G401 (cell line): Measurements from ENCODE around the gene RASGRP4. TPM values are rescaled to one million over a fixed set of nuclear protein-coding genes. Genes with fewer than 3 reads are reported as not detected.
A peak's percentile ranks its signal among the peaks of the same experiment; 100 is the strongest.
"Not testable (repeated sequence)": the region's sequence is repeated elsewhere in the genome, so short reads cannot be mapped to it uniquely, and the experiment has no call there.

Experiments used
- DNase-seq: peaks from one replicate; pipeline ENCODE4 v3.0.0-alpha.2; 2015; ENCODE audit warnings: low spot score
- in situ Hi-C: cut with HindIII; loops from 2 replicates; pipeline ENCODE4 v1.10.0; 2016; ENCODE audit warnings: low sequenced_read_pairs, mixed read lengths
- total RNA-seq: library from RNA; depleted of rRNA; stranded (reverse); fragments of >200 nt; shearing (Covaris generic); gene quantifications from 2 replicates; pipeline ENCODE4 v1.2.3, GENCODE V29; 2014

Gene RASGRP4
- total RNA-seq, 1 experiment from 2014 or later, result not detected

DNA sequence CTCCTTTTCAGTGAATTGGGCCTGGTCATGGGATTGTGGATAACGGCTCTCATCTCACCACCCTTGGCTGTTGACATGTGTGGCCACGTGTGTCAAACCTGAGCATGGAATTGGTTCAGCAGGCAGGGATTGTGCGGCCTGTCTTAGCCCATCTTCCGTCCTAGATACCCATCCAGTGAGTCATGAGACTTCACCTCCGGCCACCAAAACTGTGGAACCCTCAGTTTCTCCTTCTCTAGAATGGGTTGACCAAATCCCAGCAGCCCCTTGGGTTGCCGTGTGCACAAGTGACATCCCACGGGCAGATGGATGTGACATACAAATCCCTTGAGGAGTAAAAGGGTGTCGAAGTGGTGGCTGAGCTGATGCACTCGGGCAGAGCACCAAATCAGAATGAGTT, 44.9 kb downstream of the RASGRP4 start:
- in situ Hi-C loops, result no loop called here
- DNase-seq, result no peak

DNA sequence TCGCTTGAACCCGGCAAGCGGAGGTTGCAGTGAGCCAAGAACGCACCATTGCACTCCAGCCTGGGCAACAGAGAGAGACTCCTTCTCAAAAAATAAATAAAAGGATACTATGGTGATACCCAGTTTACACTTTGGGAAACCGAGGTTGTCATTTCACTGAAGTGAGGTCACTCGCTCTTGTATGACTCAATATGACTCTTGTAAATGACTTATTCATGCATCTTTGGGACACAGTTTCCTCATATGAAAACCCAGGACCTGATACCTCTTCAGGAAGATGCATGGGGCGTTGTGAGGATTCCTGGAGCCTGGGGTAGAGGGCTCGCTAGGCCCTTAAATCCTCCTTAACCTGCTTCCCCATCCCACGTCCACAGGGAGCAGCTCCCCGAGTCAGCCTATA, 47.2 kb downstream of the RASGRP4 start:
- no peak for DNase-seq
- in situ Hi-C loops, result no loop called here

DNA sequence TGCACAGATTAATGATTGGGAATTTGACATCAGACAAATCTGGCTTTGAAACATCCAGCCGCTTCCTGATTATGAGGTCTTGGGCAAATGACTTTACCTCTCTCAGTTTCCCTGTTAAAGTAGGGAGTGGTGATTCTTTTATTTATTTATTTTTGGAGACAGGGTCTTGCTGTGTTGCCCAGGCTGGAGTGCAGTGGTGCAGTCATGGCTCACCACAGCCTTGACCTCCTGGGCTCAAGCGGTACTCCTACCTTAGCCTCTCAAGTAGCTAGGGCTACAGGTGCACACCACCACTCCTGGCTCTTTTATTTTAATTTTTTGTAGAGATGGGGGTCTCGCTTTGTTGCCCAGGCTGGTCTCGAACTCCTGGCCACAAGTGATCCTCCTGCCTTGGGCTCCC, 49.0 kb downstream of the RASGRP4 start:
- no peak for DNase-seq
- in situ Hi-C loops, result no loop called here

- no peak for DNase-seq
- in situ Hi-C loops, result no loop called here
Observed at GRCh38 chr19:38376576-38376975, 49.4 kb downstream of the RASGRP4 start.

- no peak for DNase-seq
- in situ Hi-C loops, result no loop called here
Observed at GRCh38 chr19:38375748-38376147, 50.3 kb downstream of the RASGRP4 start.

GRCh38 chr19:38375098-38375493, 50.9 kb downstream of the RASGRP4 start:
- in situ Hi-C loops, result no loop called here
- no peak for DNase-seq

DNA sequence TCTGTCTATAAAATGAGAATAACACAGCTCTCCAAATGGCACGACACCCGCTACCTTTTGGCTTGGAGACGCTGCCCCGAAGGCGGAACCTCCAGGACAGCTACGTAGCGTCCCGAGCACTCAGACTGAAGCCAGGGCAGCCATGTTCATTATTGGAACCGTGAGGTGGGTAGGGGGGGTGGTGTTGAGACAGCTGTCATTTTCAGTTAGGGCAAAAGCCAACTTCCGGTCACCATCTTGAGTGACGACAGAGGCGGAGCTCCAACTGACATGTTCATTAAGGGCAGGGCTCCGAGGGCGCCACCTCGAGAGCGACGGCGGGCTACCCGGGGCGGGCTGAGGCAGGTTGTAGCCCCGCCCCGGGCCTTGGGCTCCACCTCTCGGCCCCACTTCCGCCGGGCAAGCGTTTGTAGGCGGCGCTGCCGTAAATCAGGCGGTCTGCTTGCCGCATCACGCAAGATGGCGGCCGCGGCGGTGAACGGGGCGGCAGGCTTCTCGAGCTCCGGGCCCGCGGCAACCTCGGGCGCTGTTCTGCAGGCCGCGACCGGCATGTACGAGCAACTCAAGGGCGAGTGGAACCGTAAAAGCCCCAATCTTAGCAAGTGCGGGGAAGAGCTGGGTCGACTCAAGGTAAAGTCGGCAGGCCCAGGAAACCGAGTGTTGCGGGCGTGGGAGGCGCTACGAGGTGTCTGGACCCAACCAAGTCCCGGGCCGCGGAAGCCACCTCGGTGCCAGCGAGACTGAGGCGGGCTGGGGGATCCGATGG, 51.5 kb downstream of the RASGRP4 start, which contains the start of gene PSMD8:
Gene PSMD8 (plus strand): TSS at position 240 of the 766 bp plus-strand sequence. CDS start 31 bp downstream, at position 271.
- in situ Hi-C loops, result no loop called here
- peak; percentile 100 for DNase-seq

DNA sequence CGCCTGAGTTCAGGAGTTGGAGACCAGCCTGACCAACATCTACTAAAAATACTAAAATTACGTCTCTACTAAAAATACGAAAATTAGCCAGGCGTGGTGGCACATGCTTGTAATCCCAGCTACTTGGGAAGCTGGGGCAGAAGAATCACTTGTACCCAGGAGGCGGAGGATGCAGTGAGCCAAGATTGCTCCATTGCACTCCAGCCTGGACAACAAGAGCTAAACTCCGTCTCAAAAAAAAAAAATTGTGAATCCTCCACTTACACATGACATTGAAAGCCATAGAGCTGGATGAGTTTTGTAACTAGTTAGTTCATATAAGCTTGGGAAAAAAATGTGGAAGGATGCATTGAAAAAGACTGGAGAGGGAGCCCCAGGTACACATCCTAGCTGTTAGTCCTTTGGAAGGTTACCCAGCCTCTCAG, 52.1 kb downstream of the RASGRP4 start:
- in situ Hi-C loops, result no loop called here

DNA sequence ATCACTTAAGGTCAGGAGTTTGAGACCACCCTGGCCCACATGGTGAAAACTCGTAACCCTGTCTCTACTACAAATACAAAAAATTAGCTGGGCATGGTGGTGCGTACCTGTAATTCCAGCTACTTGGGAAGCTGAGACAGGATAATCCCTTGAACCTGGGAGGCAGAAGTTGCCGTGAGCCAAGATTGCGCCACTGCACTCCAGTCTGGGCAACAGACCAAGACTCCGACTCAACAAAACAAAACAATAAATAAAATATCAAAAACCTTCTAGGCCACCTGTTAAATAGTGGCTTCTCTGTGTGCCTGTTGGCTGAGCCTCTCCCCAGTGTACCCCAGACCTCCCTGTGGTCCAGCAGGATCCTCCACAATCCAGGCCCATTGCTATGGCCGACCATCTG, 54.9 kb downstream of the RASGRP4 start:
- in situ Hi-C loops, result no loop called here
- no peak for DNase-seq

More for the DNA sequence above, 52.1 kb downstream of the RASGRP4 start:
- DNase-seq, result no peak

- peak; percentile 95 for DNase-seq
- in situ Hi-C loops, result no loop called here
Observed at GRCh38 chr19:38370299-38370698, 55.7 kb downstream of the RASGRP4 start.

DNA sequence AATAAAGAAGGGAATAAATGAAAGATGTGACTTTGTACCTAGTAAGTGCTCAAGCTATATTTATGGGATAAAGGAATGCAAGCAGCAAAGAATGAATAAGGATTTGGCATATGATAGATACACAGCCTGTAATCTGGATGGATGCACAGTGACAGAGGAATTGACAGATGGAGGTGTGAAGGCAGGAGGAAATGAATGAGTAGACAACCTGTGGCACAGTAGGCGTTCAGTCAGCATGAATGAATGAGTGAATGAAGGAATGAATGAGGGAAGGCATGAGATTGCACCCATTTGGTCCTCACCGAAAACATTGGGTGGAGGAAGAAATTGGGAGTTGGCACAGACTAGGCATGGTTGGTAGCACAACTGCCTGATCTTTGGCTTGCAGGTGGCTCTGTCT, 56.4 kb downstream of the RASGRP4 start:
- in situ Hi-C loops, result no loop called here
- peak; percentile 64 for DNase-seq

GRCh38 chr19:38367041-38367440, 59.0 kb downstream of the RASGRP4 start:
- no peak for DNase-seq
- in situ Hi-C loops, result no loop called here

GRCh38 chr19:38362946-38363688, 62.9 kb downstream of the RASGRP4 start:
- in situ Hi-C loops, result not testable (repeated sequence)

GRCh38 chr19:38362076-38362945, 63.7 kb downstream of the RASGRP4 start:
- DNase-seq, result peak; percentile 65
- in situ Hi-C loops, result no loop called here

More at GRCh38 chr19:38362946-38363688, 62.9 kb downstream of the RASGRP4 start:
- DNase-seq, result not testable (repeated sequence)

DNA sequence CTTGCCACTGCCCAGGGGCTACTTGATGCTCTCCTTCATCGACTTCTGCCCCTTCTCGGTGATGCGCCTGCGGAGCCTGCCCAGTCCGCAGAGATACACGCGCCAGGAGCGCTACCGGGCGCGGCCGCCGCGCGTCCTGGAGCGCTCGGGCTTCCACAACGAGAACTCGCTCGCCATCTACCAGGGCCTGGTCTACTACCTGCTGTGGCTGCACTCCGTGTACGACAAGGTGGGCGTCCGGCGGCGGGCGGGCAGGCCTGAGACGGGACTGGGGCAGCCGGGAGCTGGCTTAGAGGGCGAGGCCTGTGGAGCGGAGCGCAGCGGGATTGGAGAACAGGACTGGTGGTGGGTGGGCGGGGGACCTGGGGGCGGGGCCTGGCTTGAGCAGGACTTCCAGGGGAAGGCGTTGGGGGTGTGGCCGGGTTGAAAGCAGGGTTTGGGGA, 64.4 kb downstream of the RASGRP4 start:
- in situ Hi-C loops, result no loop called here
- DNase-seq, result peak; percentile 80

- no peak for DNase-seq
- in situ Hi-C loops, result no loop called here
Observed at GRCh38 chr19:38360839-38361631, 65.0 kb downstream of the RASGRP4 start.

DNA sequence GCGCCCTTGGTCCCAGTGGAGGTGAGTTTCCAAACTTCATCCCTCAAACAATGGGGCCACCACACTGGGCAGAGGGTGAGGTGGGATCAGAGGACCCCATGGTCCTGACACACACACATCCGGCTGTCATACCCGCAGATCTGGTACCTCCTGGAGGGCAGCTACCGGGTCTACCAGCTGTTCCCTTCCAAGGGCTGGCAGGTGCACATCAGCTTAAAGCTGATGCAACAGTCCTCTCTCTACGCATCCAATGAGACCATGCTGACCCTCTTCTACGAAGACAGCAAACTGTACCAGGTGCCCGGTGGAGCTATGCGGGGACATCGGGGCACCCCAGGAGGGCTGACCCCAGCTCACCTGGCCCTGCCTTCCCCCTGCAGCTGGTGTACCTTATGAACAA, 65.7 kb downstream of the RASGRP4 start:
- no peak for DNase-seq
- in situ Hi-C loops, result no loop called here

DNA sequence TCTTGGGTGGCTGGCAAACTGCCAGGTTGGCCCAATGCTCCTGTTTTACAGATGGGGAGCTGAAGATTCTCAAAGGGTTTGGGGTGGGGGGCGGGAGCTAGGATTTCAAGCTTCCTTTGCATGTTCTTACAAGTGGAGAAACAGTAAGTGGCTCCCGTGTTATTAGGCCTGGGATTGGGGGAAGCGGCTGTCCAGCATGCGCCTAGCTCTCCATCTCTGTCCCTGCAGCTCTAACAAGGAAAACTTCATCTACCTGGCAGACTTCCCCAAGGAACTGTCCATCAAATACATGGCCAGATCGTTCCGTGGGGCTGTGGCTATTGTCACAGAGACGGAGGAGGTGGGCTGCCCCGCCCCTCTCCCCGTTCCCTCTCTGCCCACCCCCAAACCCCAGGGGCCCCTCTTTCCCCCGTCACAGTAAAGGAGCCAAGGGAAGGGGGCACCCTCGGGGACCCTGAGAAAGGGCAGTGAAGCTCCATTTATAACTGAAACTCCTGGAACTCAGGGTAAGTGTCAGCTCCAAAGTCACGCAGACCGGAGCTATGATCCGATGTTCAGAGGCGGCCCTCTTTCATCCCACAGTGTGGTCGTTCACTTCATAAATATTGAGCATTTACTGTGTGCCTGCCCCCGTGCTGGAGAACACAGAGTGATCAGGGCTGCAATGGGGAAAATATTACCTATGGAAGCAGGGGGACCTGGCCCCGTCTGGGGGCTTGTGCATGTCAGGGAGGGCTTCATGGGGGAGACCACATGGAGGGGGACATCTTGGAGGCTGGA, 66.6 kb downstream of the RASGRP4 start:
- no peak for DNase-seq
- in situ Hi-C loops, result no loop called here
